A549 (cell line): ENCODE data around the gene DISC1. TPM values are rescaled to one million over a fixed set of nuclear protein-coding genes. Genes with fewer than 3 reads are reported as not detected.

Experiments used
- ATAC-seq, 2 experiments: fragments of 200-7000 bp in 1 of 2; fragments of >200 bp in 1 of 2; cut with Nextera tagmentation in 1 of 2; cut with Tn5 transposase in 1 of 2; 3 replicates each; pipeline versions ENCODE4 v1.8.0 to v1.9.1; 2018 to 2020; ENCODE audit warnings: mild to moderate bottlenecking in 1 of 2, moderate library complexity in 1 of 2
- CTCF ChIA-PET: fragments of 300-600 bp; sonication (Branson Sonifier 250); formaldehyde crosslinking; extraction: SDS; loops from one replicate; lab custom pipeline; 2021; ENCODE audit warnings: antibody characterized with exemption, inconsistent platforms; lab: Yijun Ruan, JAX
- POLR2A ChIA-PET: fragments of 350-600 bp; formaldehyde crosslinking; extraction: SDS; loops from one replicate; lab custom pipeline; 2021; ENCODE audit warnings: antibody characterized with exemption, inconsistent platforms; lab: Yijun Ruan, JAX
- DNase-seq, 2 experiments: peaks; one replicate each; pipeline versions ENCODE4 v3.0.0 to v3.0.0-alpha.2; 2011 to 2016; ENCODE audit warnings: low read depth in 1 of 2, low spot score in 1 of 2
- FAIRE-seq: peaks from 2 replicates; lab custom pipeline; 2011; peaks lifted over from hg19 to GRCh38; lab: Jason Lieb, UNC
- H3K27ac ChIP-seq, 2 experiments: fragments of >200 bp; sonication (Bioruptor Twin); formaldehyde crosslinking; 3 replicates each; pipeline ENCODE4 v1.5.1; 2016 to 2017
- H3K4me1 ChIP-seq: fragments of >200 bp; sonication (Bioruptor Twin); formaldehyde crosslinking; 3 replicates; pipeline ENCODE4 v1.6.1; 2016
- H3K4me2 ChIP-seq: fragments of >200 bp; sonication (Bioruptor Twin); formaldehyde crosslinking; 3 replicates; pipeline ENCODE4 v1.6.1; 2016
- H3K4me3 ChIP-seq: fragments of >200 bp; sonication (Bioruptor Twin); formaldehyde crosslinking; 3 replicates; pipeline ENCODE4 v1.5.1; 2016
- H3K9me3 ChIP-seq: fragments of >200 bp; sonication (Bioruptor Twin); formaldehyde crosslinking; 3 replicates; pipeline ENCODE4 v1.6.1; 2016
- ATOH8 ChIP-seq: fragments of 250-450 bp; sonication (Bioruptor Pico); IDR thresholded peaks from 2 replicates; pipeline ENCODE4 v1.5.0; 2020; ENCODE audit warnings: low read depth, mild to moderate bottlenecking, moderate library complexity
- BHLHE40 ChIP-seq: IDR thresholded peaks from 2 replicates; pipeline ENCODE4 v1.6.1; 2012; ENCODE audit warnings: low read depth, low read length, inconsistent platforms
- CBX2 ChIP-seq: fragments of 200-600 bp; sonication (generic); IDR thresholded peaks from 2 replicates; pipeline ENCODE4 v1.6.1; 2016; ENCODE audit warnings: low read depth, mild to moderate bottlenecking, borderline replicate concordance
- CBX8 ChIP-seq: fragments of 200-600 bp; sonication (generic); IDR thresholded peaks from 2 replicates; pipeline ENCODE4 v1.6.1; 2016
- CHD4 ChIP-seq: fragments of 200-600 bp; sonication (generic); IDR thresholded peaks from 2 replicates; pipeline ENCODE4 v1.6.1; 2016; ENCODE audit warnings: antibody characterized with exemption, mild to moderate bottlenecking, borderline replicate concordance
- CTCF ChIP-seq: fragments of >200 bp; sonication (Bioruptor Twin); formaldehyde crosslinking; IDR thresholded peaks from 3 replicates; pipeline ENCODE4 v1.5.1; 2016
- E2F6 ChIP-seq: IDR thresholded peaks from 2 replicates; pipeline ENCODE4 v1.6.1; 2012; ENCODE audit warnings: low read depth, borderline replicate concordance
- EHMT2 ChIP-seq: fragments of 200-600 bp; sonication (generic); IDR thresholded peaks from 2 replicates; pipeline ENCODE4 v1.6.1; 2016; ENCODE audit warnings: antibody characterized with exemption, low read depth, mild to moderate bottlenecking, moderate library complexity
- ELK1 ChIP-seq: fragments of 150-350 bp; IDR thresholded peaks from 2 replicates; pipeline ENCODE4 v1.6.1; 2014; ENCODE audit warnings: low read depth, mild to moderate bottlenecking, low read length
- FOSB ChIP-seq: fragments of 250-450 bp; sonication (Bioruptor Pico); IDR thresholded peaks from 2 replicates; pipeline ENCODE4 v1.5.0; 2020; ENCODE audit warnings: mild to moderate bottlenecking, moderate library complexity
- FOSL2 ChIP-seq, 2 experiments: fragments of 450-650 bp in 1 of 2; fragments of >200 bp in 1 of 2; sonication (Bioruptor Twin) in 1 of 2; formaldehyde crosslinking; IDR thresholded peaks; 2 replicates each; pipeline versions ENCODE4 v1.5.0 to v1.6.1; 2016 to 2020; ENCODE audit warnings: mild to moderate bottlenecking in 1 of 2, moderate library complexity in 1 of 2
- GATA3 ChIP-seq: IDR thresholded peaks from 2 replicates; pipeline ENCODE4 v1.6.1; 2012; ENCODE audit warnings: borderline replicate concordance
- HES2 ChIP-seq: fragments of >200 bp; sonication (Bioruptor Twin); formaldehyde crosslinking; IDR thresholded peaks from 2 replicates; pipeline ENCODE4 v1.6.1; 2016
- HOXA7 ChIP-seq: fragments of 250-450 bp; sonication (Bioruptor Pico); IDR thresholded peaks from 2 replicates; pipeline ENCODE4 v1.5.0; 2020; ENCODE audit warnings: mild to moderate bottlenecking, moderate library complexity
- HOXB13 ChIP-seq: fragments of 250-450 bp; sonication (Bioruptor Pico); IDR thresholded peaks from 2 replicates; pipeline ENCODE4 v1.5.0; 2020; ENCODE audit warnings: low read depth, mild to moderate bottlenecking, moderate library complexity
- HOXB5 ChIP-seq: fragments of 250-450 bp; sonication (Bioruptor Pico); IDR thresholded peaks from 2 replicates; pipeline ENCODE4 v1.5.0; 2020; ENCODE audit warnings: mild to moderate bottlenecking, moderate library complexity
- KDM1A ChIP-seq: fragments of 200-600 bp; sonication (generic); IDR thresholded peaks from 2 replicates; pipeline ENCODE4 v1.6.1; 2016; ENCODE audit warnings: low read depth, mild to moderate bottlenecking
- MAFK ChIP-seq: fragments of 450-650 bp; IDR thresholded peaks from 2 replicates; pipeline ENCODE4 v1.6.1; 2014; ENCODE audit not compliant: partially characterized antibody
- MAX ChIP-seq: IDR thresholded peaks from 2 replicates; pipeline ENCODE4 v1.6.1; 2012
- MAZ ChIP-seq: fragments of 150-350 bp; IDR thresholded peaks from 2 replicates; pipeline ENCODE4 v1.6.1; 2014; ENCODE audit warnings: antibody characterized with exemption, low read depth, low read length, borderline replicate concordance
- MYC ChIP-seq: IDR thresholded peaks from 2 replicates; pipeline ENCODE4 v1.6.1; 2012; ENCODE audit warnings: mild to moderate bottlenecking, inconsistent platforms, low read length, improper control_type of control experiment, borderline replicate concordance
- NFE2L2 ChIP-seq: fragments of 150-350 bp; conservative IDR thresholded peaks from 2 replicates; pipeline ENCODE4 v1.6.1; 2014; ENCODE audit warnings: low read length
- NPAS2 ChIP-seq: fragments of 250-450 bp; sonication (Bioruptor Pico); IDR thresholded peaks from 2 replicates; pipeline ENCODE4 v1.8.0; 2022; ENCODE audit warnings: mild to moderate bottlenecking, moderate library complexity, borderline replicate concordance
- NR3C1 ChIP-seq: fragments of >200 bp; sonication (Bioruptor Twin); formaldehyde crosslinking; IDR thresholded peaks from 3 replicates; pipeline ENCODE4 v1.6.1; 2017
- PBX3 ChIP-seq: IDR thresholded peaks from 2 replicates; pipeline ENCODE4 v1.6.1; 2012
- PHF8 ChIP-seq: fragments of 200-600 bp; sonication (generic); IDR thresholded peaks from 2 replicates; pipeline ENCODE4 v1.6.1; 2016; ENCODE audit warnings: low read depth, mild to moderate bottlenecking, antibody characterized with exemption, moderate library complexity, borderline replicate concordance
- POLR2A ChIP-seq: IDR thresholded peaks from 2 replicates; pipeline ENCODE4 v1.6.1; 2012; ENCODE audit warnings: mild to moderate bottlenecking, low read length
- POLR2AphosphoS2 ChIP-seq: conservative IDR thresholded peaks from 2 replicates; pipeline ENCODE4 v1.6.1; 2012; ENCODE audit warnings: low read length, improper control_type of control experiment, inconsistent platforms
- RARB ChIP-seq: fragments of 250-450 bp; sonication (Bioruptor Pico); IDR thresholded peaks from 2 replicates; pipeline ENCODE4 v1.8.0; 2021; ENCODE audit warnings: mild to moderate bottlenecking, moderate library complexity
- RNF2 ChIP-seq: fragments of 200-600 bp; sonication (generic); IDR thresholded peaks from 2 replicates; pipeline ENCODE4 v1.6.1; 2016; ENCODE audit warnings: low read depth, mild to moderate bottlenecking, antibody characterized with exemption, moderate library complexity, borderline replicate concordance
- SREBF2 ChIP-seq: fragments of 450-650 bp; IDR thresholded peaks from 2 replicates; pipeline ENCODE4 v1.6.1; 2014; ENCODE audit warnings: mild to moderate bottlenecking, moderate library complexity
- TFCP2L1 ChIP-seq: fragments of 250-450 bp; sonication (Bioruptor Pico); IDR thresholded peaks from 2 replicates; pipeline ENCODE4 v1.5.0; 2021; ENCODE audit warnings: mild to moderate bottlenecking
- ZC3H11A ChIP-seq: fragments of 450-650 bp; IDR thresholded peaks from 2 replicates; pipeline ENCODE4 v1.6.1; 2014; ENCODE audit warnings: antibody characterized with exemption, mild to moderate bottlenecking
- ZFP36 ChIP-seq: fragments of 450-650 bp; IDR thresholded peaks from 2 replicates; pipeline ENCODE4 v1.6.1; 2014; ENCODE audit warnings: borderline replicate concordance; ENCODE audit not compliant: partially characterized antibody
- ZNF302 ChIP-seq: fragments of 250-450 bp; sonication (Bioruptor Pico); IDR thresholded peaks from 2 replicates; pipeline ENCODE4 v1.9.0; 2021; ENCODE audit warnings: inconsistent platforms, mild to moderate bottlenecking, moderate library complexity
- ZSCAN20 ChIP-seq: fragments of 250-450 bp; sonication (Bioruptor Pico); IDR thresholded peaks from 2 replicates; pipeline ENCODE4 v1.8.0; 2022; ENCODE audit warnings: mild to moderate bottlenecking, moderate library complexity
- WGBS: methylation state at CpG from one replicate; pipeline ENCODE4 v1.1.6; 2017; ENCODE audit errors: missing lambda C conversion rate; 5-methylcytosine and 5-hydroxymethylcytosine counted together
- polyA plus RNA-seq, 4 experiments: library from polyadenylated mRNA; depleted of rRNA in 3 of 4; stranded (reverse); fragments of >200 nt; fragmentation: RNase III in 1 of 4; extraction: RNeasy Plus Mini Kit Qiagen cat#74134 plus additional on column Dnase treatment in 1 of 4; gene quantifications; 2 replicates in 3 of 4; 3 replicates in 1 of 4; pipeline ENCODE4 v1.2.3, GENCODE V29; 2011 to 2017

DISC1 gene
- polyA plus RNA-seq, 2 of the 4 experiments (the other 2 are of a cell fraction): 0.39 to 0.74 TPM

GRCh38 chr1:231828182-231828920 is 201.8 kb downstream of the DISC1 start:
- Histone ChIP-seq H3K4me2 (peak overlapping the region; percentile 67), H3K27ac (peak overlapping the region; percentile 79 to 94), H3K4me1 (peaks cover 30% of the 10 kb centered on the region), H3K9me3 (no peaks in the 10 kb centered on the region), H3K4me3 (no peak overlapping the region)
- POLR2A ChIA-PET: no interaction called here
- ATAC-seq (peak; percentile 97 to 98), FAIRE-seq (peak; percentile 98), DNase-seq (peak; percentile 81 to 92)
- CTCF ChIA-PET: interaction anchor here (0.7 to 1.6 kb wide), 3 partner anchors 18 to 579 kb away, joined by 3 to 4 read pairs (median 3); no protein-coding TSS in a partner anchor
- WGBS: 19% methylated on average over 5 of the region's 5 CpGs
- TF ChIP-seq CHD4 (no peak), HOXA7 (CRISPR knock-in tag) (no peak), HOXB5 (CRISPR knock-in tag) (no peak), CBX8 (no peak), NR3C1 (no peak), HES2 (no peak), CBX2 (no peak), MYC (no peak), RNF2 (no peak), BHLHE40 (no peak), GATA3 (peak; percentile 93), MAZ (no peak), ZSCAN20 (CRISPR knock-in tag) (no peak), ATOH8 (CRISPR knock-in tag) (no peak), MAFK (no peak), NFE2L2 (no peak), RARB (CRISPR knock-in tag) (no peak), PHF8 (no peak), HOXB13 (CRISPR knock-in tag) (no peak), KDM1A (no peak), FOSB (CRISPR knock-in tag) (no peak), TFCP2L1 (CRISPR knock-in tag) (no peak), ZFP36 (no peak), FOSL2 (IDR thresholded peaks at IDR 0.05) (peak; percentile 61; the same call in 1 of the 2 replicates), FOSL2 (CRISPR knock-in tag; IDR thresholded peaks at IDR 0.05) (peak; percentile 91), ZC3H11A (no peak), POLR2A (no peak), NPAS2 (CRISPR knock-in tag) (no peak), EHMT2 (no peak), POLR2AphosphoS2 (no peak), ELK1 (no peak), E2F6 (no peak), ZNF302 (CRISPR knock-in tag) (no peak), MAX (peak; percentile 61; the same call in 1 of the 2 replicates), PBX3 (0 out of 2 replicates have a peak, but pooled peaks have one; percentile 37), SREBF2 (no peak), CTCF (no peak)
